Measurements from ENCODE around the gene SPRYD3.

Gene SPRYD3, protein sequence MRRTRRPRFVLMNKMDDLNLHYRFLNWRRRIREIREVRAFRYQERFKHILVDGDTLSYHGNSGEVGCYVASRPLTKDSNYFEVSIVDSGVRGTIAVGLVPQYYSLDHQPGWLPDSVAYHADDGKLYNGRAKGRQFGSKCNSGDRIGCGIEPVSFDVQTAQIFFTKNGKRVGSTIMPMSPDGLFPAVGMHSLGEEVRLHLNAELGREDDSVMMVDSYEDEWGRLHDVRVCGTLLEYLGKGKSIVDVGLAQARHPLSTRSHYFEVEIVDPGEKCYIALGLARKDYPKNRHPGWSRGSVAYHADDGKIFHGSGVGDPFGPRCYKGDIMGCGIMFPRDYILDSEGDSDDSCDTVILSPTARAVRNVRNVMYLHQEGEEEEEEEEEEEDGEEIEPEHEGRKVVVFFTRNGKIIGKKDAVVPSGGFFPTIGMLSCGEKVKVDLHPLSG

DNA sequence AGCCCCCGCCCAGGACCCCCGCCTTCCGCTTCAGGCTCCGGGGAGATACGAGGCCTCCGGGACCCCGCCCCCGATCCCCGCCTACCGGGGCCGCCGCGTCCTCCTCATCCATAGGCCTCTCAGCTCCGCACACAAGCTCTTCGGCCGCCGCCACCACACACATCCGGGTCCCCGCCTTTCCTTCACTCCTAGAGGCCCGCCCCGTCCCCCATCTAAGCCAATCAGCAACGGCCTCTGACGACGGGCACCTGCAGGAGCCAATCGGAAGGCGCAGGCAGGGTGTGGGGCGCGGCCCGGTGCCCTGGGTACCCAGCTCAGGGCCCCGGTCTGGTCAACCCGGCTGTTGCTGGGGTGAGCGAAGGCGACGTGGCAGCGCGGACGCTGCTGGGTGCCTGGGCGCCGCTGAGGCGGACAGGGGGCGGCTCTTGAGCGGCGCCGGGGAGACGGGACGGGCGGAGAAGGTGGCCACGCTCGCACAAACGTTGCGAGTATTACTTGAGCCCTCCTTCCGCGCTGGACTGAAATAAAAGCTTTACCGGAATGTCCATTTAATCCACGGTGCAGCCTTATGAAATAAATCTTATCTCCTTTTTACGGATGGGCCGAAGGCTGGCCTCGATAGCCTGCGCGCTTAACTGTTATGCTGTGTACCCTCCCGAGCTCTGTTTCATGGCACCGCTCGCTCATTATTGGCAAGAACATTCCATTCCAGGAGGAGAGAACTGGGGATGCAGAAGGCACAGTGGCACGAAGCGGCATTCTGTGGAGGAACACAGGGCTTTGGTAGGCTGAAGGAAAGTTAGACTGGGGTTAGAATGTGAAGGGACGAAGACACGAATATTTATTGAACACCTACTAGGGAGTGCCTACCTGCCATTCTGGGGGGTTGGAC is at the start of gene SPRYD3:
Gene SPRYD3 (minus strand): TSS at position 165 of the 892 bp plus-strand sequence. CDS start 57 bp downstream, at position 108.
- no peak for TF ChIP-seq JUND (IDR thresholded peaks at IDR 0.05; ENCODE audit: low read depth)
- in situ Hi-C loops (cut with HindIII; ENCODE audit: low pct_unique_long_range_greater_than_20kb, low sequenced_read_pairs): no loop called here
- peak; percentile 99 to 100 for DNase-seq (ENCODE audit: low read depth in 1 of 2, low spot score in 1 of 2)

DNA sequence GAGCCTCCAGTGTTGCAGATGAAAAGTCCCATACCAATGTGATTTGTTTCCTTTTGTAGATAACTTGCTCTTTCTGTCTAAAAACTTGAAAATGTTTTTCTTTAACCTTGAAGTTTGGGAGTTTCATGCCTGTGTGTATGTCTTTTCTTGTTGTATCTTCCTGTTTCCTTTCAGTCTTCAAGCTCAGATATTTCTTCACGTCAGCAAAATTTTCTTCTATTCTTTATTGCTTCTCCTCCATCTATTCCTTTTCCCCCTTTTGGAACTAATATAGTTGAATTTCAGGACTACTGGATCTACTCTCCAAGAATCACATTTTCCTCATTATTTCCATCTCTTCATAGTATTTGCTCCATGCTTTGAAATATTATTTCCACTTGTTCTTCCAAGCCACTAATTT is 48.0 kb upstream of the SPRYD3 start:
- no peak for DNase-seq (ENCODE audit: low read depth in 1 of 2, low spot score in 1 of 2)
- no peak for TF ChIP-seq JUND (IDR thresholded peaks at IDR 0.05; ENCODE audit: low read depth)
- in situ Hi-C loops (cut with HindIII; ENCODE audit: low pct_unique_long_range_greater_than_20kb, low sequenced_read_pairs): no loop called here

DNA sequence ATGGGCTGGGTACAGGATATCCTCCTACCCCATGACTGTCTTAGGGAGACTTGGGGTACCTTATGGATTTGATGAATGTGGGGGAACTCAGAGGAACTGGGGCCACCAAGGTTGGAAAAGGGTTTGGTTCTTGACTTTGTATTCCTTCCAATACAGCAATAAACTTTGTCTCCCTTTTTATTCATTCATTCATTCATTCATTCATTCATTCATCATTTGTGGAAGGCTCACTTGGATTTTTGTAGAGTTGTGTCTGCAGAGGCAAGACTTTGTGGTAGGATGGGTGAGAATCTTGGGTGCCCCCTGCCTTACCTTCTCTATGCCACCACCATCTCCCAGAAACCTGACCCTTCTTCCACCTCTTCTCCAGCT is 45.1 kb upstream of the SPRYD3 start:
- no peak for DNase-seq (ENCODE audit: low read depth in 1 of 2, low spot score in 1 of 2)
- no peak for TF ChIP-seq JUND (IDR thresholded peaks at IDR 0.05; ENCODE audit: low read depth)
- in situ Hi-C loops (cut with HindIII; ENCODE audit: low pct_unique_long_range_greater_than_20kb, low sequenced_read_pairs): no loop called here

DNA sequence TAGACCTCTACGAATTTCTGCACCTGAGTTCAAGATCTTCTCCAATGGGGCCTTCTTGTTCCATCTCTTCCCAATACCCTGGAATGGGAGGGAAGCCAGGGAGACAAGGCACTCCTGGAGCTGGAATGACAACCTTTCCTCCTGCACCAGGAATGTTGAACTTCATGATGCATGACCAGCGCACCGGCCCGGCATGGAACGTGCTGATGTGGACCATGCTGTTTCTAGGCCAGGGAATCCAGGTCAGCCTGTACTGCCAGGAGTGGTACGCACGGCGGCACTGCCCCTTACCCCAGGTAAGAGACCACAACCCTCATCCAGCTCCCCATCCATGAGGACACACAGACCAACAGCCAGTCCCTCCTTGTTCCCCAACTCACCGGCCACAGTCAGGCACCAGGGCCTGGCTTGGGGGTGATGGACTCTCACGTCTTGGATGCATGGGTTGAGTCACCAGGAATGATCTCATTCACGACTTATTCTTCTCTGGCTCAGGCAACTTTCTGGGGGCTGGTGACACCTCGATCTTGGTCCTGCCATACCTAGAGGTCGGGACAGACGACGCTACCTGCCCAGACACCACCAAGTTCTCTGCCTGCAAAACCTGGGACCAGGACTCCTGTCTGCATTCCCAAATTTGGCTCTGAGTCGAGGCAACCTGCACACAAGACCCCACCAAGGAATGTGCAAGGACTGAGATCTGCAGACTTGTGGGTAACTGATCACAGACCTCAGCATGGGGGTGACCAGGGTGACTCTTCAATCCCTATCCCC is 44.6 kb upstream of the SPRYD3 start:
- no peak for TF ChIP-seq JUND (IDR thresholded peaks at IDR 0.05; ENCODE audit: low read depth)
- DNase-seq (ENCODE audit: low read depth in 1 of 2, low spot score in 1 of 2): no peak
- in situ Hi-C loops (cut with HindIII; ENCODE audit: low pct_unique_long_range_greater_than_20kb, low sequenced_read_pairs): no loop called here

DNA sequence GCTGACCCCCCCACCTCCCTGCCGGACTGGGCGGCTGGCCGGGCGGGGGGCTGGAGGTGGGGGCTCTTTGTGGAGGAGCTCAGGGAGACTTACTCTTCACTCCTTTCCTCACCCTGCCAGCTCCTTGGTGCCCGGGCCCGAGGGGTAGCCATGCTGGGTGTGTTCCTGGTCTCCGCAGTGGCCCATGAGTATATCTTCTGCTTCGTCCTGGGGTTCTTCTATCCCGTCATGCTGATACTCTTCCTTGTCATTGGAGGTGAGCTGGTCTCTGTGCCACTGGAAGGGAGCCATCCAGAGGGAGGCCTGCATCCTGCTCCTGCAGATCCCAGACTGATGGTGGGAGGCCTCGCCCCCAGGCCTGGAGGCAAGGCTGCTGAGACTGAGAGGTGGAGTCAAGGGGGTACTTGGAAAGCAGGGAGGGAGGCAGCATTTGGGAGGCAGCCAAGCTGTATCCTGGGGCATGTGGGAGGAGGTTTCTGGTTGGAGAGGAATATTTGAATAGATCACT is 43.8 kb upstream of the SPRYD3 start:
- TF ChIP-seq JUND (IDR thresholded peaks at IDR 0.05; ENCODE audit: low read depth): no peak
- in situ Hi-C loops (cut with HindIII; ENCODE audit: low pct_unique_long_range_greater_than_20kb, low sequenced_read_pairs): no loop called here
- no peak for DNase-seq (ENCODE audit: low read depth in 1 of 2, low spot score in 1 of 2)

DNA sequence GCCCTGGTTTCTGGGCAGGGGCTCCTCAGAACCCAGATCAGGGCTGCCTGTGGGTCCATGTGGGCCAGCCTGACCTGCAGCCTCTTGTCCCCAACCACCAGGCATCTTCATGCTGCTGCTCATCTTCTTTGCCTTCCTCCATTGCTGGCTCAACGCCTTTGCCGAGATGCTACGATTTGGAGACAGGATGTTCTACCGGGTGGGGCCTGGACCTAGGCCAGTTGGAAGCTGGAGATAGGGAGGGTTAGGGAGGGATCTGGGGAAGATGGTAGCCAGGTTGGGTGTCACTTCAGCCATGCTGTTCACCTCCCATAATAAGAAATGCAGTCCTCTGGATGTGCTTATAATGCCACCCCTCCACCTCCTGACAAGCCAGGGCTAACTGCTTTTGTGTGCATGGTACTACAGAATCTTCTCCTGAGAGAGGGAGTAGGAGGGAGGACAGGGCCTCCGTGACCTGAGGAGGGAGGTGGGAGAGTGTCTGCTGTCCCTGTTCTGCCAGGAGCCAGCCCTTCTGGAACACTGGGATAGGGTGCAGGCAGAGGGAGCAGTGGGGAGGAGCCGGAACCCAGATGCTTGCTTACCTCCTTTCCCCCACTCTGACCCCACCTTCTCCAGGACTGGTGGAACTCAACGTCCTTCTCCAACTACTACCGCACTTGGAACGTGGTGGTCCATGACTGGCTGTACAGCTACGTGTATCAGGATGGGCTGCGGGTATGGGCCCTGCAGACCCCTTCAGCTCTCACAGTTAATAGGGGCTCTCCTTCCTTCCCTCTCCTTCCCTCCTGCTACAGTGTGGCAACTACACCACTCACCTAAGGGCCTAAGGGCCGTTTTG is 41.7 kb upstream of the SPRYD3 start:
- no peak for DNase-seq (ENCODE audit: low read depth in 1 of 2, low spot score in 1 of 2)
- in situ Hi-C loops (cut with HindIII; ENCODE audit: low pct_unique_long_range_greater_than_20kb, low sequenced_read_pairs): no loop called here
- no peak for TF ChIP-seq JUND (IDR thresholded peaks at IDR 0.05; ENCODE audit: low read depth)

DNA sequence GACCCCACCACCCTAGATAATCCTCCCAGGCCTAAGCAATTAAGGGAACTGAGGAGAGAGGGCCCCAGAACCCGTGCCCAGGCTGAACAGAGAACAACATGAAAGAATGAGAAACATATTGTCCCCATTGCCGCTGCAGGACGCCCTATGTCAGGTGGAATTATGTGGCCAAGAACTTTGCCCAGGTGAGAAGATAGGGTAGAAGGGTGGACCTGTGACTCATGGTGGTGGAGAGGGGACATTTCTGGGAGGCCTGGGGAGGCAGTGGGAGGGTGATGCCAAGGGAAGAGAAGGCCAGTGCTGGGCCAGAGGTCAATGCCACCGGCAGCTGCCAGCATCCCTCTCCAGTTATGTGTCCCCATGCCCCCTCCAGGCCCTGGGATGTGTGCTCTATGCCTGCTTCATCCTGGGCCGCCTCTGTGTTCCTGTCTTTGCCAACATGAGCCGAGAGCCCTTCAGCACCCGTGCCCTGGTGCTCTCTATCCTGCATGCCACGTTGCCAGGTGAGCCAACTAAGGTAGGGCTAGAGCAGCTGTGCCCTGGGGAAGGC is 39.6 kb upstream of the SPRYD3 start:
- in situ Hi-C loops (cut with HindIII; ENCODE audit: low pct_unique_long_range_greater_than_20kb, low sequenced_read_pairs): no loop called here
- DNase-seq (ENCODE audit: low read depth in 1 of 2, low spot score in 1 of 2): no peak
- TF ChIP-seq JUND (IDR thresholded peaks at IDR 0.05; ENCODE audit: low read depth): no peak

DNA sequence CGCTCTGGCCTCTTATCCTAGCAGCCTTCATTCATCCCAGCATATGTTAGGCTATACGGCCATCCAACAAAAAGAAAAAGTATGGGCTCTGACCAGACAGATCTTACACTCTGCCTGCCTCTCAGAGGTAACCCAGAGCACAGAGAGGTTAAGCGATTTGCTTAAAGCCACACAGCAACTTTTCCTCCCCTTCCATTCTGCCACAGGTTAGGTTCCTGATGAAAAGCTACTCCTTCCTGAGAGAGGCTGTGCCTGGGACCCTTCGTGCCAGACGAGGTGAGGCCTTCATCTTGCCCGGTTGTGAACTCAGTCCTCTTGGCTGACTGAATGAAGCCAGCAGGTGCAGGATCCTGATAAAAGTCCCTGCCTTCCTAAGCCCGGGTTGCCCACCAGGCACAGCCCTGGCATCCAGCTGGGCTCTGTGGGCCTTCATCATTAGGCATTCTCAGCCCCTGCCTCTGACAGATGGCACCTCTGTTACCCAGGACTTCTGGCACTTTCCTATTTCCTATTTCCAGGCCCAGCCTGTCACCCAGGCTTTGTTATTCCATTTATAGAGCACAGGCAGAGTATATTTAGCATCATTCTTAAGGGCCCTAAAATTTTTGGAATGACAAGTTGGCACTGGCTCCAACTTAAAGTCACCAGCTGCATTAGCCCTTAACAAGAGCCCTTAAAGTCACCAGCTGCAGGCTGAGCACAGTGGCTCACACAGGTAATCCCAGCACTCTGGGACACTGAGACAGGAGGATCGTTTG is 36.9 kb upstream of the SPRYD3 start:
- no peak for TF ChIP-seq JUND (IDR thresholded peaks at IDR 0.05; ENCODE audit: low read depth)
- DNase-seq (ENCODE audit: low read depth in 1 of 2, low spot score in 1 of 2): no peak
- in situ Hi-C loops (cut with HindIII; ENCODE audit: low pct_unique_long_range_greater_than_20kb, low sequenced_read_pairs): no loop called here

DNA sequence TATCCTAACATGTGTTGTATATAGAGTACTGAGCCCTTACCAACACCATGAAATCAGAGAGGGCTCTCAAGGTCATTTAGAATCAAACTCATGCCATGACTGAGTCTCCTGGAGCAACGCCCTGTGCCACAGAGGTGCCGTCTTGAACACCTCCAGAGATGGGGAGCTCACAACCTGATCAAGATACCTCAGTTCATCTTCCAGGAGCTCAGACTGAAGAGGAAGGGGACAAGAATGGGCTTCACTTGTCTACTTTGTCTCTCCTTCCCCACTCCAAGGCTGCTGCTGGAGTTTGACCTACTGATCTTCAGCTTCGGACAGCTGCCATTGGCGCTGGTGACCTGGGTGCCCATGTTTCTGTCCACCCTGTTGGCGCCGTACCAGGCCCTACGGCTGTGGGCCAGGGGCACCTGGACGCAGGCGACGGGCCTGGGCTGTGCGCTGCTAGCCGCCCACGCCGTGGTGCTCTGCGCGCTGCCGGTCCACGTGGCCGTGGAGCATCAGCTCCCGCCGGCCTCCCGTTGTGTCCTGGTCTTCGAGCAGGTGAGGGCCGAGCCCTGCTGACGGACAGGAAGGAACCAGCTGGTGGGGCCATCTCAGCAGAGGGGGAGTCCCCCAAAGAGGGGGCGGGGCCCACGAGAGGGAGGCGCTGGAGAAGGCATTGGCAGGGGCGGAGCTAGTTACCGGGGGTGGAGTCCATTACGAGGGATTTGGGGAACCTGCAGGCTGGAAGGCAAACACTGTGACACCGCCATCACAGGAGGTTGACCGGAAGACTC is 36.1 kb upstream of the SPRYD3 start:
- DNase-seq (ENCODE audit: low read depth in 1 of 2, low spot score in 1 of 2): no peak
- in situ Hi-C loops (cut with HindIII; ENCODE audit: low pct_unique_long_range_greater_than_20kb, low sequenced_read_pairs): no loop called here
- TF ChIP-seq JUND (IDR thresholded peaks at IDR 0.05; ENCODE audit: low read depth): no peak

DNA sequence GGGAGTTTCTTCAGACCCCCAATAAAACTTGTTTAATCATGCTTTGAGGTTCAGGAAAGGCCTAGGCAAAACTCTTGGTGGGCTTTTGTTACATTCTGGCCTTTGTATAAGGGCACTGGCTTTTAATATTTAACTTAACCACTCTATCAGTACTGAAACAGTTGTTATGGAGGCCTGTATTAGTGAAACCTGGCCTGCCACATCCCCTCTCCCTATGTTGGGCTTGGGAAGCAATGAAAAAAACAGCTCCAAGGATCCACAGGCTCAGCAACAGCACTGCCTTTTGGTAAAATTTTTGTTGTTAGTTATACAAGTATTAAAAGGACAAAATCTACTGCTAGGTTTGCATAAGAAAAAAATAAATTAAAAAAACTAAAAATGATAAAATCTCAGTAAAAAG is 34.8 kb upstream of the SPRYD3 start:
- no peak for TF ChIP-seq JUND (IDR thresholded peaks at IDR 0.05; ENCODE audit: low read depth)
- DNase-seq (ENCODE audit: low read depth in 1 of 2, low spot score in 1 of 2): no peak
- in situ Hi-C loops (cut with HindIII; ENCODE audit: low pct_unique_long_range_greater_than_20kb, low sequenced_read_pairs): no loop called here

All from T47D (cell line).